HG03066 (cell line): Measurements from ENCODE around the gene ZBTB44.
"Not testable (repeated sequence)": the region's sequence is repeated elsewhere in the genome, so short reads cannot be mapped to it uniquely, and the experiment has no call there.

Experiments
- ATAC-seq: cut with Tn5 transposase; IDR thresholded peaks from one replicate; pipeline ENCODE4 v1.9.1; 2021; ENCODE audit warnings: low read depth; ENCODE audit not compliant: unreplicated experiment

Gene ZBTB44

DNA sequence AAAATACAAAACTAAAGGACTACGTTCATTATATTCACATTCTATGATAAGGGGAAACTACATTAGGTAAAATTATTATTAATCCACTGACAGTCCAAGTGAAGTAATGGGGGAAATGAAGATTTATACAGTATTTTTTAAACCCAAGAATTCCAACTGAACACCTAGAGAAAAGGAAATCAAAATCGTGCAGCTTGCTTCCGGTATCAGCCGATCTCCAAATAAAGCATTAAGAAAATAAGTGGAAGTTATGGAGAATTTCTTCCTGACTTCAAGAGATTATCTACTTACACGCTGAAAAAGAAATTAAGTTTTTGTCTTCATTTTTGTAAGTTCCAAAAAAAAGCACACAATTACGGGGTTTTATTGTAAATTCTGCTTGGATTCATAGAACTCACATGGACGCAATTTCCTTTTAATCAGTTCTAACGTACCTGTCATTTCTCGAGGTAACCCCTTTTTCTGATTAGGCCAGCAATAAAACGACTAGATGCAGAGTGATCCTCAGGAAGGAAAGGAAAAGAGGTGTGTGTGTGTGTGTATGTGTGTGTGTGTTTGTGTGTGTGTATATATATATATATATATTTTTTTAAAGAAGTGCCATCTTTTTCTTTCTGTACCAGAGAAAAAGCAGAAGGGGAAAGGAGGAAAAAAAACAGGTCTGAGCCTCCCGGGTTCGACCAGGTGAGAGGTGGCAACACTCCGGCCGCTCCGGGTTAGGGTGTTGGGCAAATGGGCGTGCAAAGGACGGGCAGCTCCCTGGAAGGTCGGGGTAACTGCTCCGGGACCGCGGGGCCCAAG, 1.1 kb downstream of the ZBTB44 start:
- no peak for ATAC-seq

DNA sequence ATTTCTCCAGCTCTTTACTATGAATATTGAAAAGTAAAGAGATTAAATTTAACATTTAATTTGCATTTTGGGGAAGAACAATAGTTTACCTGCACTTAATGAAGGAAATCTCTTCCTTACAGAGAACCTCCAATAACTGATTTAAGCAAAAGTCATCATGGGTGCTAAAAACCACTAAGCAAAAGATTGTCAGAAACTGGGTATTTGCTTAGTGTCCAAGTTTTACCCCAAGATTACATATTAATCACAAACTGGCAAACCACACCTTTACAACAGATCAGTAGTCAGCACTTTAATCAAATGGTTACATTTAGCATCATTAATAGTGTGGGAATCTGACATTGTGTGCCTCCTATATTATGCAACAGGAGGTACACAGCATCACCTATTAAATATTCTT, 2.7 kb downstream of the ZBTB44 start:
- ATAC-seq: no peak

GRCh38 chr11:130310622-130311021, 4.1 kb downstream of the ZBTB44 start:
- no peak for ATAC-seq

DNA sequence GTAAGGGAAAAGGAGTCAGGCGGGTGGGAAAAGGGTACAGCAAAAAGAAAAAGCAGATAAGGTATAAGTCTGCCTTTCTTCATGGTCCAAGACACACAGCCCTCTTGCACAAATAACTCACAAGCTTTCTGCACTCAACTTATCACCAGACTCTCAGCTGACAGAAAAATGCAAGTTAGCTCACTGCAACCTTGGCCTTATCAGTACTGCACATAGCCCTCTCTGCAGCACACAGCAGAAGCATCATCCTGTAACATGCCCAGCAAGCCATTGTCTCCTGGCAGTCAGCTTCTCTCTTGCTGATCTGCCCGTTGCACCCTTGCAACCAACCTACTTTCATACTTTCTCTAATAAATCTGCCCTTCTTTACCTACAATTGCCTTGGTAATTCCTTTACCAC, 5.8 kb downstream of the ZBTB44 start:
- no peak for ATAC-seq

- ATAC-seq: no peak
These were observed 6.7 kb downstream of the ZBTB44 start for GRCh38 chr11:130308059-130308458.

DNA sequence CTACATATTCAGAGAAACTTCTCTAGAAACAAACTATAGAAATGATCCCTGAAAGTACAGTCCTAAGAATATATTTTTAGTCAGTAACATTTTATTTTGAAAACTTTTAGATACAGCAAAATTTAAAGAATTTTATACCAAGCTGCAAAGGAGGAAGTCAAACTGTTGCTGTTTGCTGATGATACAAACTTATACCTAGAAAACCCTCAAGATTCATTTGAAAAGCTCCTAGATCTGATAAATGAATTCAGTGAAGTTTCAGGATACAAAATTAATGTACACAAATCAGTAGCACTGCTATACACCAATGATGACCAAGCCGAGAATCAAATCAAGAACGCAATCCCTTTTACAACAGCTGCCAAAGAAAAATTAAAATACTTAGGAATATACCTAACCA, 10.1 kb downstream of the ZBTB44 start:
- ATAC-seq: no peak

DNA sequence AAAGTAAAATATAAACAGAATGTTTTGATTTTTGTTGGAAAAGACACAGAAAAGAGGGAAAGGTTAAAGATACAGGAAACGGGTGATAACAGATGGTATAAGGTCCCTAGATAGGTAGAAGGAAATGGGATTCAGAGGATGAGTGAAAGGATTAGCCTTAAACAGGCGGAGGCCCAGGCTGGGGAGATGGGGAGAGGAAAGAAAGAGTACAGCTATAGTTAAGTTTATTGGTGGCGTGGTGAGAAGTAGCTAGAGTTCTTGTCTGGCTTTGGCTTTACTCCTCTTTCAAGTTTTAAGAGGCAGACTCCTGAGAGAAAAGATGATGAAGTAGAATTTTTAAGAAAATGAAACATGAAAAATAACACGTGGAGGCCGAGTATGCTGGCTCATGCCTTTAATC, 13.7 kb downstream of the ZBTB44 start:
- ATAC-seq: no peak

GRCh38 chr11:130300567-130300966, 14.2 kb downstream of the ZBTB44 start:
- ATAC-seq: peak; percentile 63

GRCh38 chr11:130299978-130300377, 14.7 kb downstream of the ZBTB44 start:
- ATAC-seq: no peak

GRCh38 chr11:130295657-130296056, 19.1 kb downstream of the ZBTB44 start:
- no peak for ATAC-seq

- ATAC-seq: no peak
These were observed 32.6 kb downstream of the ZBTB44 start for GRCh38 chr11:130282111-130282510.

DNA sequence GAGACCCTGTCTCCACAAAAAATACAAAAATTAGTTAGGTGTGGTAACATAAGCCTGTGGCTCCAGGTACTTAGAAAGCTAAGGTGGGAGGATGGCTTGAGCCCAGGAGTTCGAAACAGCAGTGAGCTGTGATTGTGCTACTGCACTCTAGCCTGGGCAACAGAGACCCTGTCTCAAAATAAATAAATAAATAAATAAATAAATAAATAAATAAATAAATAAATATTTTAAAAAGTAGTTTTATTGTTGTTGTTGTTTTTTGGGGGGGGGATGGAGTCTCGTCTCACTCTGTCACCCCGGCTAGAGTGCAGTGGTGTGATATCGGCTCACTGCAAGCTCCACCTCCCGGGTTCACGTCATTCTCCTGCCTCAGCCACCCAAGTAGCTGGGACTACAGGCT, 33.4 kb downstream of the ZBTB44 start:
- not testable (repeated sequence) for ATAC-seq

- no peak for ATAC-seq
These were observed 34.7 kb downstream of the ZBTB44 start for GRCh38 chr11:130279989-130280388.

- ATAC-seq: no peak
These were observed 36.0 kb downstream of the ZBTB44 start for GRCh38 chr11:130278745-130279144.

DNA sequence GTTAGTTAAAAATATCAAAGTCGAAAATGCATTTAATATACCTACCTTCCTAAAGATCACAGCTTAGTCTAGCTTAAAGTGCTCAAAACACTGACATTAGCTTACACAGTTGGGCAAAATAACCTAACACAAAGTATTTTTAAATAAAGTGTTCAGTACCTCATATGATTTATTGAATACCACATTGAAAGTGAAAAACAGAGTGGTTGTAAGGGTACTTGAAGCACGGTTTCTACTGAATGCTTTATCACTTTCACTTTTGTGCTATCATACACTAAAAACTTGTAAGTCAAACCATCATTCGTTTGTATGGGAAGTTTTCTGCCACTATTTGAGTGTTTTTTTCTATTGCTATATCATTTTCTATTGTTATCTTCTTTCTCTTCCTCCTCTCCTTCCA, 36.6 kb downstream of the ZBTB44 start:
- peak; percentile 82 for ATAC-seq

GRCh38 chr11:130272336-130272735, 42.4 kb downstream of the ZBTB44 start:
- no peak for ATAC-seq

DNA sequence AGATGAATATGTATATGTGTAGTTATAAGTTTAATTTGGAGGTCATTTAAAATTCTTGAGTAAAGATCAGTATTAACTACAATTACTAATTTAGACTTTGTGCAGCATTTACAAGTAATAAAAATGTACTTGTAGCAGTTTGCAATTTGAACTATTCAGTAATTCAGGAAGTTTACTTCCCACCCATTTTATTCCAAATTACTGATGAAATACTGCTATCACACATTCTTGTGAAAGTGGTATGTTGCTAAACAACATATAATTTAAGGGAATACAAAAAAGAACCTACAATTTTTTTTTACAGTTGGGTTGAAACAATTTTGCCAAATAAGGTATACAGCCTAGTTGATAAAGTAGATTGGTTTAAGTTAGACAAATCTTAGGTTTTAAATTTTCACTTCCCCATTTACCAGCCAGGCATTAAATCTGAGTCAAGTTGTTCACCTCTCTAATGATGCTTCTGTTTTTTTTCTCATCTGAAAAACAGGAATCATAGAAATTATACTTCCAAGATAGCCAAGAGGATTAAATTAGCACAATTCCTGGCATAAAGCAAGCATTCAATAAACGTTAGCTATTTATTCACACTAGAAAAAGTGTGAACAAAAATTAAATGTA, 45.3 kb downstream of the ZBTB44 start:
- ATAC-seq: peak; percentile 97

- ATAC-seq: no peak
These were observed 51.4 kb downstream of the ZBTB44 start for GRCh38 chr11:130263351-130263750.

DNA sequence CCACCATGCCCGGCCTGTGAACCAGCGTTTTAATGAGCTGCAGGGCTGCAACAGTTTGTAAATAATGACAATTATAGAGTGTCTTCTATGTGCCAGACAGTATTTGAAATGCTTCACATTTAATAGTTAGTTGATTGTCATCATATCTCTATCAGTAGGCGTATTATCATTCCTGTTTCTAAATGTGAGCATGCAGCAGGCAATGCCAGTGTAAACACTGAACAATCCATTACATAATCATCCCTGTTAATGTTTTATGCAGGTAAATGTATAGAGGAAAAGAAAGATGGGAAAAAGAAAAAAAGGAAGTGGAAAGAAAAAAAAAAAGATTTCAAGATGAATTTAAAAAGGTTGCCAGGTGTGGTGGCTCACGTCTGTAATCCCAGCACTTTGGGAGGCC, 52.3 kb downstream of the ZBTB44 start:
- ATAC-seq: no peak

DNA sequence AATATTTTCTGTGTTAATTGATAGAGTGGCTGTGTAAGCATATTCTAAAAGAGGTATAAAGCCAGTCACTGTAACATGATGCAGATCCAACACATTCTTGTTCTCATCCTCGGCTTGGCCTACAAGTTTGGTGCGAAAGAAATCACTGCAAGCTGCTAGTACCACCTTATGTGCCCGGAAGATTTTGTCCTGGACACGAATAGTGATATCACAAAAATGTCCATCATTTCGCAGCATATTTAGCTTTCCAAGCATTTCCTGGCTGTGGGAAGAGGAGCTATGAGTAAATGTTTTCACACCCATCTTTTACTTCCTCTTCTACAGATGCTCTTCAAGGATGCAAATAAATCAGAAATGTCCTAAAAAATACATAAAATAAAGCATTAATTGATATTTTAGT, 53.1 kb downstream of the ZBTB44 start:
- ATAC-seq: no peak

GRCh38 chr11:130260742-130261141, 54.0 kb downstream of the ZBTB44 start:
- ATAC-seq: no peak

DNA sequence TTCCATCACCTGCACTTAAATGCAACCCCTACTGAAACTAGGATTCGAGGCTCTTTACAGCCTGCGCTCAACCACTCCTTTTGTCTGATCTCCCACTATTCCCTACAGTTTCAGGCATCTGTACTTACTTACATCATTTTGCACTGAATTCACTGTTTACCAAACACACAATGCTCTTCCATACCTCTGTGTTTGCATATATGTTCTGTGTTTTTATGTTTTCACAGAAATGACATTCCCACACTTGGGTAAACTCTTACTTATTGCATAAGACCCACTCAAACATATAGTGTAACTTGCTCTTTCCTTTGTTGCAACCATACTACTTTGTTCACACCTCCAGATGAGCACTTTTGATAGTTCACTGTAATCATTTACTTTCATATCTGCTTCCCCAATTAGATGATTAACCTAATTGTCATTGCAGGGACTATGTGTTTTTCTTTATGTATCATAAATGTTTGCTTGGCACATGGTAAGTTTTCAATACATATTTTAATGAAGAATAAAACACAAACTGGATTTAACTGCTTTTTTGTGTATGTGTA, 54.6 kb downstream of the ZBTB44 start:
- ATAC-seq: no peak
